NCI-H748 (cell line): Measurements from ENCODE around the gene SLC48A1.

ENCODE experiments used
- DNase-seq: peaks from one replicate; lab custom pipeline; 2025; ENCODE audit not compliant: unreplicated experiment; lab: John Stamatoyannopoulos, UW

The SLC48A1 gene

GRCh38 chr12:47757840-47758583 lies 15.0 kb upstream of the SLC48A1 start:
- no peak for DNase-seq

GRCh38 chr12:47758584-47758833 lies 14.5 kb upstream of the SLC48A1 start:
- DNase-seq, result no peak

DNA sequence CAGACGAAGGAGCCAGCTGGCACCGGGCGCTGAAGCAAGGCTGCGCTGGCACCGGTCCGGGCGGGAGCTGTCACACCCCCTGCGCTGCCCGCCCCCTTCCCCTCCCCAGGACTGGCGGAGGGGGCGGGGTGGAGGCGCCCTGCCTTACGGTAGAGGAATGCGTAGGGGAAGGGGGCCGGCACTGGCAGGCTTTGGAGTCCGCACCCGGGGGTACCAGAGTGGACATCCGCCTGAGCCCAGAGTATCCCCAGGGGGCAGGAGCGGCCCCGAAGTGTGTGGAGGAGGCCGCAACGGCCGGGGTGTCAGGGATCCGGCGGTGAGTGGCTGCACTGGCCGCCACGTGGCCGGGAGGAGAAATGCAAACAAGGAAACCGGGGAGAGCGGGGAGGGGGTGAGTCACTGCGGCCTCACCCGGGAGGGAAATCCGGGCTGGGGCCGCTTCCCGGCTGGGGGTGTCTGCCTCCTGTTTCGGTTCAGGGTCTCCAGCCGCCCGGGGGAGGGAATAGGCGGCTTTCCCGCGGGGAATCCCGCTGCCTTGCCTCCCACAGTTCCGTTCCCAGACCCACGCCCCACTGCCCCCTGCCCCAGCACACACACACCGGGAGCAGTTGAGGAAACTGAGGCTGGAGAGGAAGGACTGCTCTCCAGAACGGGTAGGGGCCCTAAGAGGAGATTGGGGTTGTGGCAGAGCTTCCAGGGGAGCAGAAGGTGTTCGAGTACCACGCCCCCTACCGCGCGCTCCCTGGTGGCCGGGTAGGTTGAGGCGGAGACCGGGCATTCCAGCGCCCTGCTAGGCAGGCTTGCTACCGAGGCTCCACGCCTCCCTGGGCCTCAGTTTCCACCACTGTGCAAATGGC lies 14.0 kb upstream of the SLC48A1 start, which contains the start of gene RAPGEF3:
TSS of gene RAPGEF3 (minus strand) at position 47 of the 857 bp plus-strand sequence. CDS start 324 bp downstream, outside the sequence.
- peak; percentile 64 for DNase-seq

- no peak for DNase-seq
These were observed 10.1 kb upstream of the SLC48A1 start for GRCh38 chr12:47762850-47763465.

- no peak for DNase-seq
These were observed 9.3 kb upstream of the SLC48A1 start for GRCh38 chr12:47763481-47764346.

DNA sequence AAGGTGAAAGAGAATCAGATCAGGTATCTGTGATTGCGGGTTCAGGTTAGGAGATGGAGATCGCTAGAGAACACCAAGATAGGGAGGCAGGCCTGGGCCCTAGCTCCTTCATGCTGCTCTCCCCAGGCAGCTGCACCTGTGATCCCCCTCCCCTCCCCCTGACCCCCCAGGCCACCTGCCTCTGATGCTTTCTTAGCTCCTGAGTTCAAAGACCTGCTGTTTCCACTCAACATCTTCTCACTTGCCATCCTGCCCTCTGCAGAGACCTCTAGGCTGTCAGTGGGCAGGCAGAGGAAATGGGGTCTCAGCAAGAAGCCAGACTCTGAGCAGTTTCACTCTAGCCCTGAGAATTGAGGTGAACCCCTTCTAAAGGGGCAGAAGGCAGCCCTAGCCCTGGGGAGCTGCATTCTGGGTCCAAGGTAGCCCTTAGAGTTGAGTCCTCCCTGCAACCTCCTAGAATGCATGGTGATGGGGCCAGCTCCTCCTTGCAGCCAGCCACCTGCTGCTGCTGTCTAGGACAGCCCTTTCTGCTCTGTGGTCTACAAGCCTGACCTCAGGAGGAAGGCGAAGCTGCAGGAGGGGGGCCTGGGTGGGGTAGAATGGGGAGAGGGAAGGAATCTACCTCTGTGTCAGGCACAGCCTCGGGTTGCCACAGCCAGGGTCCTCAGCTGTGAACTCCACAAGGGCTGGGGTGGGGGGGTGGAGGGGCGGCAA lies 6.4 kb upstream of the SLC48A1 start:
- no peak for DNase-seq

- DNase-seq, result peak; percentile 69
These were observed 5.8 kb upstream of the SLC48A1 start for GRCh38 chr12:47767216-47767724.

- no peak for DNase-seq
These were observed 4.7 kb upstream of the SLC48A1 start for GRCh38 chr12:47768323-47768811.

DNA sequence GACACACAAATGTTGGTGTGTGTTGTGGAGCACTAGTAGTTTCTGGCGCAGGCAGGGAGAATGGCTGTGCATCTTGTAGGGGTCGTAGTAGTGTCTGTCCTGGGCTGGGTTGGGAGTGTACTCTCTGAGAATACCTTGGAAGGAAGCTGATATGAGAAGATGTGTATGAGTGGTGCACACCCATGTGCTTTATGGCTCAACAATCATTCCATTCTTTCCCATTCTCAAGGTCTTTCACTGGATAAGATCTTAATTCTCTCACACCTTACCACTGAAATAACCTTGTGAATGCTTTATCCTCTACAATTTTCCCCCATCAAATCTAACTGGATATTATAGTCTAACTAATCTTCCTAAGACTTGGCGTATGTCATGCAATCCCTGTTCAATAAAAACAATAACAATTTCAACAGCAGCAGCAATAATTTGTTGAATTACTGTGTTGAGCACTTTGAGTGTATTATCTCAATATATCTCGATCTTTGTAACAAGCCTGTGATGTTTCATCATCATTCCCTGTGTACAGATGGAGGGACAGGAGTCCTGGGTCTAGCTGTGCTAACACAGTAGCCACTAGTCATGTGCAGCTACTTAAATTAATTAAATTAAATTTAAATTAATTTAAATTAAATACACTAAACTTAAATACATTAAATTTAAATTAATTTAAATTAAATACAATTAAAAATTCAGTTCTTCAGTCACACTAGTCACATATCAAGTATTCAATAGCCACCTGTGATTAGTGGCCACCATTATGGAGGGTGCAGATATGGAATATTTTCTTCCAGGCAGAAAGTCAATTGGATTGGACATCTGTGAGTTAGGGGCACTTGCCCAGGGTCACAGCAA lies 3.6 kb upstream of the SLC48A1 start:
- no peak for DNase-seq

GRCh38 chr12:47770086-47770726 lies 2.8 kb upstream of the SLC48A1 start:
- DNase-seq, result no peak

DNA sequence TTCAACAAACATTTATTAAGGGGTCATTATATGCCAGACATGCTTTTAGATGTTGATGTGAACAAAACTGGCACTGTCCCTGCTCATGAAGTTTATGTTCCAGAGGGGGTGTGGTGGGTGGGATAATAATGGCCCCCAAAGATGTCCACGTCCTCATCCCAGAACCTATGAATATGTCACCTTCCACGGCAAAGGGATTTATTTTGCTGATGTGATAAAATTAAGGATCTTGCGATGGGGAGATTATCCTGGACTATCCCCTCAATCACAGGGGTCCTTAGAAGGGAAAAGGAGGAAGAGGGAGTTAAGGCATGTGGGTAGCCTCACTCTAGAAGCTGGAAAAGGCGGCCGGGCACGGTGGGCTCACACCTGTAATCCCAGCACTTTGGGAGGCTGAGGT lies 1.7 kb upstream of the SLC48A1 start:
- DNase-seq, result no peak

GRCh38 chr12:47772094-47772660 lies 861 bp upstream of the SLC48A1 start:
- no peak for DNase-seq

- DNase-seq, result no peak
These were observed 338 bp upstream of the SLC48A1 start for GRCh38 chr12:47772738-47773061.

DNA sequence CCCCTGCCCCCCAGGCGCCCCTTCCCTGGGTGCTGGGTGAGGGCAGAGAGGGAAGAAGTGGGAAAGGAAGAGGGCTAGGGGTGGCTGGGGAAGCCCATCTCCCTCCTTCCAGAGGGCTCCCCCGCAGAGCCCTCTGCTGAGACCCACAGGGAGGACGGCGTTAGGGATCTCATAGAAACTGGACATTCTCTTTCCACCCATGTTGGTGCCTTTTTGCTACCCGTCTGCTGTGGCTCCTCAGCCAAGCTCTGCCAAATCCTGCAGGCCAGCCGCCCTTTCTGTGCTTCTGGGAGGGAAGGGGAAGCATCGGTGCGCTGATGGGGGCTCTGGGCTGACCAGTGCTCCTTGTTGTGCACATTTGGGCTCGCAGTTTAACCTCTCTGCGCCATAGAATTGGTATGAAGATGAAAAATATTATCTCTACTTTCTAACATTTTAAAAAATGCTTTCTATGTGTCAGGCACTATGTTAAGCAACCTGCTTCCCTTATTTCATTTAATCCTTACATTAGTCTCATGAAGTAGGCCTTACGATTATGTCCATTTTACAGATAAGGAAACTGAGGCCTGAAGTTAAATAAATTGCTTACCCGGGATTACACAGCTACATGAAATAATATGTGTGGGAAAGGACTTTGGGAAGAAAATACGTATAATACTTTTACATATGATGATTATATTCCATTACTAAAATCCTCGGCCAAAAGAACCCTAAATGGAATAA lies 981 bp downstream of the SLC48A1 start:
- peak; percentile 35 for DNase-seq

GRCh38 chr12:47774663-47775062 lies 1.6 kb downstream of the SLC48A1 start:
- no peak for DNase-seq

DNA sequence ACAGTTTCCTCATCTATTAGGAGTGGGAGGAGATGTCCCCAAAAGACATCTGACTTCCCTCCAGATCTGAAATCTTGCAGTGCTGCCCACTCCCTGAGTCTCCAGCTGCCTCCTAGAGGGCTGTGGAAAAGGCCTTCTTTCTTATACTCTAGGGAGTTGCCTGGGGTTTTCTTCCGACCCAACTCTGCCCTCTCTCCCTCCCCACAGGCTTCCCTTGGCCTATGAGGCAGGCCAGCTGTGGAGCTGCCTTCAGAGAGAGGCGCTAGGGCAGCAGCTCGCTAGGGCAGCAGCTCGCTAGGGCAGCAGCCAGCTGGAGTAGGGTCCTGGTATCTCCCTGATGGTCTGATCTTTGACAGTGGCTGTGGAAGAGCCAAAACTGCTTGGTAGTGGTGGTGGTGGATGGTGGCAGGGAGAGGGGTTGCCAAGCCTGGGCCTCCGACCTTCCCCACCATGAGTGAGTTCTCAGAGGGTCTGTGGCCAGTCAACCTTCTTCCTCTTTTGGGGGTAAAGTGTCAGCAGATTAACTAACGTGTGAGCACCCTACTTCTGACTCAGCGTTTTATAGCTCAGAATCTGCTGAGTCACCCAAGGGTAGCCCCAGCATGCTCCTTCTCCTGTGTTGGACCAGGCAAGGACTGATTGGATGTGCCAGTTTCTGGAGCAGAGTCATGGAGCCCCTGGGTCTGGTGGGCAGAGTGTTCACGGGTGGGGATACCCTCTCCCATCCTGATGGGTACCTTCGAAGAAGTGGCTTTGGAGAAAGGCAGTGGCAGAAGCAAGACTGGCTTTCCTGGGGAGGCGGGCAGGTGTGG lies 2.3 kb downstream of the SLC48A1 start:
- no peak for DNase-seq
